ENCODE data around the gene SIVA1. TPM values are rescaled to one million over a fixed set of nuclear protein-coding genes. Genes with fewer than 3 reads are reported as not detected.

Gene SIVA1
- total RNA-seq, 2 donors from 2014 or later, result 137 to 238 TPM

DNA sequence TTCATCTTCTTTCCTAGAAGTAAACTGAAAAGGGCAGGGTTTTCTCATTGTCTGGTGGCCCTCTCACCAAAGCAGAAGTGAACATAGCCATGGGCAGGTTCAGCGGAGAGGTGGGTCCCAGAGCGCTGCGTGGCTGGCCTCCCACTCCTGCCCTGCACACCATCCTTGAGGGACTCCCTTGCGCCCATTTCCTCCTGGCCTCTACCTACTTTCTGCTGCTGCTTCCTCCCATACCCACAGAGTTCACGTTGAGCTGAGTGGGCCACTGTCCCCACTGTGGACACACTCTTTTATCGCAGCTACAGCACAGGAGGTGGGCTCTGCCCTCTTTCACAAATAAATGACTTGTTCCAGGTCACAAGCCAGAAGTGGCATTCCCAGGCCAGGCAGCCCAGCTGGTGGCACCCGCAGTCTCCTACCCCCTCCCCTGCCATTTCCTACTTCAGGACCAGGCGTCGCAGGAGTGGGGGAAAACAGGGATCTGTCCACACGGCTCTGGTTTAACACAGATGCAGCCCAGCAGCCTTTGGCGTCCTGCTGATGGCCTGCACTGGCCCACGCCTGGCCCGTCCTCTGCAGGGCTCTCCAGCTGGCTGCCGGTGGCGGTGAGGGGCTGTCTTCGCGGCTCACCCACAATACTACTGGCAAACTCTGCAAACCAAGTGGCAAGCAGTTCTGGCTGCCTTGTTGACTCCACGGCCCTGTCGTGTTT, 4.9 kb downstream of the SIVA1 start:
- TF ChIP-seq, protein P1, sequence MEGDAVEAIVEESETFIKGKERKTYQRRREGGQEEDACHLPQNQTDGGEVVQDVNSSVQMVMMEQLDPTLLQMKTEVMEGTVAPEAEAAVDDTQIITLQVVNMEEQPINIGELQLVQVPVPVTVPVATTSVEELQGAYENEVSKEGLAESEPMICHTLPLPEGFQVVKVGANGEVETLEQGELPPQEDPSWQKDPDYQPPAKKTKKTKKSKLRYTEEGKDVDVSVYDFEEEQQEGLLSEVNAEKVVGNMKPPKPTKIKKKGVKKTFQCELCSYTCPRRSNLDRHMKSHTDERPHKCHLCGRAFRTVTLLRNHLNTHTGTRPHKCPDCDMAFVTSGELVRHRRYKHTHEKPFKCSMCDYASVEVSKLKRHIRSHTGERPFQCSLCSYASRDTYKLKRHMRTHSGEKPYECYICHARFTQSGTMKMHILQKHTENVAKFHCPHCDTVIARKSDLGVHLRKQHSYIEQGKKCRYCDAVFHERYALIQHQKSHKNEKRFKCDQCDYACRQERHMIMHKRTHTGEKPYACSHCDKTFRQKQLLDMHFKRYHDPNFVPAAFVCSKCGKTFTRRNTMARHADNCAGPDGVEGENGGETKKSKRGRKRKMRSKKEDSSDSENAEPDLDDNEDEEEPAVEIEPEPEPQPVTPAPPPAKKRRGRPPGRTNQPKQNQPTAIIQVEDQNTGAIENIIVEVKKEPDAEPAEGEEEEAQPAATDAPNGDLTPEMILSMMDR (IDR thresholded peaks at IDR 0.05), result no peak
- H3K27me3 ChIP-seq, result no peaks in the 10 kb centered on the region
- no peak for DNase-seq (ENCODE audit: low spot score)
- peaks cover 47% of the 10 kb centered on the region for H3K36me3 ChIP-seq
- H3K4me1 ChIP-seq, result peaks cover 0 to 20% of the 10 kb centered on the region in 2 donors
- H3K9me3 ChIP-seq, result no peaks in the 10 kb centered on the region
- H3K27ac ChIP-seq, result no peak overlapping the region
- H3K4me3 ChIP-seq, result no peak overlapping the region

DNA sequence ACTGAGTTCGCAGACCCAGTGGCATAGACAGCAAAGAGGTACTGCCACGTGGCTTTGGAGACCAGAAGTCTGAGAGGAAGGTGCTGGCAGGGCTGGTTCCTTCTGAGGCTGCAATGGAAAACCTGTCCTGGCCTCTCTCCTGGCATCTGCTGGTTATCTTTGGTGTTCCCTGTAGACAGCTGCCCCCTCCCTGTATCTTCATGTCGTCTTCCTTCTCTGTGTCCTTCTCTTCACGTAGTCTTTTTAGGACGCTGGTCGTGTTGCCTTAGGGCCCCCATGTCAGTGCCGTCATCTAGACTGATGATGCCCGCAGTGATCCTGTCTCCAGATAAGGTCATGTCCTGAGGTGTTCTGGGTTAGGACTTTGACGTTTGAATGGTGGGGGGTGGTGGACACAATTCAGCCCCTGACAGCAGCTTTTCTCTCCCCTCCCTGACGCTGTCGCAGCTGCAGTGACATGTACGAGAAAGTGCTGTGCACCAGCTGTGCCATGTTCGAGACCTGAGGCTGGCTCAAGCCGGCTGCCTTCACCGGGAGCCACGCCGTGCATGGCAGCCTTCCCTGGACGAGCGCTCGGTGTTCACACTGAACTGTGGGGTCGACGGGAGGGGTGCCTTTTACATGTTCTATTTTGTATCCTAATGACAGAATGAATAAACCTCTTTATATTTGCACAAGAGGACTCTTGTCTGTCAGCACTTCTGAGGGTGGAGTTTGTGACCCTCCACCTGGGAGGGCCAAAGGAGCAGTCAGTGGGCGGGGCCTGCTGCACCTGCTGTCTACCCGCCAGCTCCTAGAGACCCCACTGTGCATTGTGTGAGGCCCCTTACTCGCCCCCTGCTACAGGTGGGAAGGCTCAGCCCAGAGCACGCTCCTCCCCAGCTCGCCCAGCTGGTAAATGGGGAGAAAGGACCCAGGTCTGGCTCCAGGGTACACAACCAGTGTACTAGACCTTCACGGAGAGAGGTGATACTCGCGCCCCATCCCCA, 6.3 kb downstream of the SIVA1 start:
- Histone ChIP-seq H3K27me3 (no peaks in the 10 kb centered on the region), H3K36me3 (peaks cover 47% of the 10 kb centered on the region), H3K4me3 (no peak overlapping the region), H3K4me1 (peaks cover 0 to 12% of the 10 kb centered on the region in 2 donors), H3K9me3 (no peaks in the 10 kb centered on the region), H3K27ac (no peak overlapping the region)
- no peak for DNase-seq (ENCODE audit: low spot score)
- TF ChIP-seq, protein P1 (IDR thresholded peaks at IDR 0.05), result no peak

DNA sequence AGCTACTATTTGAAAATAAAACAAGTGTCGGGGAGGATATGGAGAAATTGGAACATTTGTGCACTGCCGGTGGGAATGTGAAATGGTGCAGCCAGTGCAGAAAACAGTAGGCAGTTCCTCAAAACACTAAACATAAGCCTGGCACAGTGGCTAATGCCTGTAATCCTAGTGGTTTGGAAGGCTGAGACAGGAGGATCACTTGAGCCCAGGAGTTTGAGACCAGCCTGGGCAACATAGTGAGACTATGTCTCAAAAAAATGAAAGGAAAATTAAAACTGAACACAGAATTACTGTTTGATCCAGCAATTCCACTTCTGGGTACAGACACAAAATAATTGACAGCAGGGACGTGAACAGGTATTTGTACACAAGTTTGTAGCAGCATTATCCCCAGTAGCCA, 12.6 kb downstream of the SIVA1 start:
- TF ChIP-seq, protein P1 (IDR thresholded peaks at IDR 0.05), result no peak
- no peaks in the 10 kb centered on the region for H3K27me3 ChIP-seq
- peaks cover 7% of the 10 kb centered on the region for H3K36me3 ChIP-seq

DNA sequence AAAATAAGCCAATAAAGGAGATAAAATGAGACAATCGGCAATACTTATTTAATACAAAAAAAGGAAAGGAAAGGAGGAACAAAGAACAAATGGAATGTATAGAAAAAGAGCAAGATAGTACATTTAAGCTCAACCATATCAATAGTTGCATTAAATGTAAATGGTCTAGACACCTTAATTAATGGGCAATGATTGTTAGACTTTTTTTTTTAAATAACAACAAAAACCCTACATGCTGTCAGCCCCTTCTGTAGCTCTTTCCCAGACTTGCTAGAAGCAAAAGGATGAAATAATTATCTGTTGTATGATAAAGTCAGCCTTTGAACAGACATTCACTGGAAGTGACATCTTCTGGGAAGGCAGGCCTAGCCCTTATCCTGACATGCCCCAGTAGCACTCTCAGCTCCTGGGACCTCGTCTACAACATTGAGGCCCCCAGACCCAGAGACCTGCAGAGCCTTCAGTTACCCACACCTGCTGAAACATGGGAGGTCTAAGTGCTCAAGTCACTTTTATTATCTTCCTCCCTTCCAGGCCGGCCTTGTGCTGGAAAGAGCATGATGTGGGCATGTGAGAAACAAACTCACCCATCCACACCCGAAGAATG, 13.4 kb downstream of the SIVA1 start:
- no peak overlapping the region for H3K4me3 ChIP-seq
- H3K36me3 ChIP-seq, result peaks cover 14% of the 10 kb centered on the region
- H3K9me3 ChIP-seq, result peaks cover 0 to 5% of the 10 kb centered on the region in 2 donors
- DNase-seq (ENCODE audit: low spot score), result no peak
- H3K27ac ChIP-seq, result no peak overlapping the region
- TF ChIP-seq, protein P1 (IDR thresholded peaks at IDR 0.05), result no peak
- no peaks in the 10 kb centered on the region for H3K27me3 ChIP-seq
- peaks cover 0 to 11% of the 10 kb centered on the region in 2 donors for H3K4me1 ChIP-seq

More for the DNA sequence above, 12.6 kb downstream of the SIVA1 start:
- peaks cover 0 to 11% of the 10 kb centered on the region in 2 donors for H3K4me1 ChIP-seq
- H3K27ac ChIP-seq, result no peak overlapping the region
- DNase-seq (ENCODE audit: low spot score), result no peak
- no peaks in the 10 kb centered on the region for H3K9me3 ChIP-seq
- no peak overlapping the region for H3K4me3 ChIP-seq

DNA sequence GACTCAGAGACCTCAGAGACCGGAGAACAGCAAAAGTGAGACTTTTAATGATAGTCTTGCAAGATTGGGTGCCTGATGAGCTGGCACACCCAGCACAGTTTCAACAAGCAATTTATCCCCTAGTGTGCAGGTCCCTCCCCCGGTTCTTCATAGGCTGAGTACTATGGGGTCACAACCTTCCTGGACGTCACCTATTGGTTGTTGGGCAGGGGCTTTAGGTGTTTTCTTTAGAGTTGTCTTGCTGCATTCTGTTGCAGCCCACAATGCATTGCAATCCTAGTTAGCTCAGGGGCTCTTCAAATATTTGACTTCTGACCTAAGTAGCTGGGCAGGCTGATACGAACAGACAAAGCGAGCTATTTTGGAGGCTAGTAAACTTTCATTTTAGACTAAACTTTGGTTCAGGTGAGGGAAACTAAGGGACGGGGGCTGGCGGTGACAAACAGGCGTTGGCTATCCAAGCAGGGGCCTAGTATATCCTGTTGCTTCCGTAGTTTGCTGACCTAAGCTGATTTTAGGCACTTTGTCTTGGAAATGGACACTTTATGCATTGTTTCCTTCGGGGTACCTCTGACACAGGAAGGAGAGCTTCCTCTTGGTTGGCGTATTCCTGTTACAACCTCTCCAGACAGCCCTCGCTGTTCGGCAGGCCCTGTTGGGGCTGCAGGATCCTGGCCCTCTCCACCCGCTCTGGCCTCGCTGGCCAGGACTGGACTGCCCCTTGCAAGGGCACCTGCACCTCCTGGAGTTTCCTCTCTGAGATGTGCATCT, 14.1 kb downstream of the SIVA1 start:
- no peak for DNase-seq (ENCODE audit: low spot score)
- H3K27me3 ChIP-seq, result no peaks in the 10 kb centered on the region

More for the DNA sequence above, 14.1 kb downstream of the SIVA1 start:
- Histone ChIP-seq H3K9me3 (peaks cover 0 to 7% of the 10 kb centered on the region in 2 donors), H3K4me1 (peaks cover 0 to 11% of the 10 kb centered on the region in 2 donors), H3K36me3 (peaks cover 17% of the 10 kb centered on the region), H3K27ac (no peak overlapping the region), H3K4me3 (no peak overlapping the region)
- TF ChIP-seq, protein P1 (IDR thresholded peaks at IDR 0.05), result no peak
